ENCODE measurements around the gene BCL11A. TPM values are rescaled to one million over a fixed set of nuclear protein-coding genes. Genes with fewer than 3 reads are reported as not detected.

The BCL11A gene
- total RNA-seq, 2 experiments from 2014 or later, result 2.3 to 3.3 TPM

- DNase-seq (peak in 2 of 14 experiments; percentile 27 to 51), ATAC-seq (ENCODE audit: poor library complexity) (no peak)
- Histone ChIP-seq H3K4me1 (ENCODE audit: insufficient read depth, low read length) (no peaks in the 10 kb centered on the region), H3K4me3 (ENCODE audit: low read length) (no peak overlapping the region), H3K27ac (ENCODE audit: low read depth in 1 of 2, low read length in 2 of 2) (no peak overlapping the region), H3K27me3 (ENCODE audit: control insufficient read depth in 1 of 2, insufficient read depth in 2 of 2, low read length in 2 of 2) (no peaks in the 10 kb centered on the region), H3K9me3 (ENCODE audit: control insufficient read depth in 1 of 2, insufficient read depth in 1 of 2, low read length in 2 of 2) (peaks cover 0 to 4% of the 10 kb centered on the region in 2 experiments), H3K36me3 (ENCODE audit: insufficient read depth, low read length) (no peaks in the 10 kb centered on the region)
- no peaks in the 10 kb centered on the region for H3K9me3 Mint-ChIP-seq
- H3K4me3 Mint-ChIP-seq, result no peak overlapping the region
- peaks cover 5% of the 10 kb centered on the region for H3K4me1 Mint-ChIP-seq (ENCODE audit: low read depth)
- POLR2A ChIA-PET, result no interaction called here
- TF ChIP-seq CTCF (IDR thresholded peaks at IDR 0.05), result no peak
- no peak overlapping the region for H3K27ac Mint-ChIP-seq
- CTCF ChIA-PET, result no interaction called here
- intact Hi-C loops (cut with DNase I, micrococcal nuclease), result no loop called here
- H3K27me3 Mint-ChIP-seq, result no peaks in the 10 kb centered on the region
- no peaks in the 10 kb centered on the region for H3K36me3 Mint-ChIP-seq (ENCODE audit: low read depth)
Observed at GRCh38 chr2:60416221-60417008, 137.0 kb downstream of the BCL11A start.

GRCh38 chr2:60415814-60416213 is 137.6 kb downstream of the BCL11A start:
- Mint-ChIP-seq H3K9me3 (no peaks in the 10 kb centered on the region), H3K27ac (no peak overlapping the region), H3K27me3 (no peaks in the 10 kb centered on the region), H3K36me3 (ENCODE audit: low read depth) (no peaks in the 10 kb centered on the region), H3K4me3 (no peak overlapping the region), H3K4me1 (ENCODE audit: low read depth) (peaks cover 6% of the 10 kb centered on the region)
- Histone ChIP-seq H3K36me3 (ENCODE audit: insufficient read depth, low read length) (no peaks in the 10 kb centered on the region), H3K9me3 (ENCODE audit: control insufficient read depth in 1 of 2, insufficient read depth in 1 of 2, low read length in 2 of 2) (peaks cover 0 to 4% of the 10 kb centered on the region in 2 experiments), H3K4me1 (ENCODE audit: insufficient read depth, low read length) (no peaks in the 10 kb centered on the region), H3K27ac (ENCODE audit: low read depth in 1 of 2, low read length in 2 of 2) (no peak overlapping the region), H3K4me3 (ENCODE audit: low read length) (no peak overlapping the region), H3K27me3 (ENCODE audit: control insufficient read depth in 1 of 2, insufficient read depth in 2 of 2, low read length in 2 of 2) (no peaks in the 10 kb centered on the region)
- TF ChIP-seq CTCF (IDR thresholded peaks at IDR 0.05), result no peak
- DNase-seq, result no peak
- intact Hi-C loops (cut with DNase I, micrococcal nuclease), result no loop called here
- ChIA-PET POLR2A (no interaction called here), CTCF (no interaction called here)
- ATAC-seq (ENCODE audit: poor library complexity), result no peak

GRCh38 chr2:60414495-60415138 is 138.8 kb downstream of the BCL11A start:
- ATAC-seq (ENCODE audit: poor library complexity) (no peak), DNase-seq (no peak)
- Histone ChIP-seq H3K9me3 (ENCODE audit: control insufficient read depth in 1 of 2, insufficient read depth in 1 of 2, low read length in 2 of 2) (peaks cover 0 to 4% of the 10 kb centered on the region in 2 experiments), H3K27ac (ENCODE audit: low read depth in 1 of 2, low read length in 2 of 2) (no peak overlapping the region), H3K4me3 (ENCODE audit: low read length) (no peak overlapping the region), H3K27me3 (ENCODE audit: control insufficient read depth in 1 of 2, insufficient read depth in 2 of 2, low read length in 2 of 2) (no peaks in the 10 kb centered on the region), H3K4me1 (ENCODE audit: insufficient read depth, low read length) (no peaks in the 10 kb centered on the region), H3K36me3 (ENCODE audit: insufficient read depth, low read length) (no peaks in the 10 kb centered on the region)
- no peak for TF ChIP-seq CTCF (IDR thresholded peaks at IDR 0.05)
- no peak overlapping the region for H3K4me3 Mint-ChIP-seq
- intact Hi-C loops (cut with DNase I, micrococcal nuclease), result no loop called here
- ChIA-PET CTCF (no interaction called here), POLR2A (no interaction called here)
- H3K9me3 Mint-ChIP-seq, result no peaks in the 10 kb centered on the region
- H3K4me1 Mint-ChIP-seq (ENCODE audit: low read depth), result peaks cover 6% of the 10 kb centered on the region
- no peaks in the 10 kb centered on the region for H3K36me3 Mint-ChIP-seq (ENCODE audit: low read depth)
- H3K27ac Mint-ChIP-seq, result no peak overlapping the region
- peaks cover 1% of the 10 kb centered on the region for H3K27me3 Mint-ChIP-seq

Data from CD4-positive, alpha-beta T cell (primary cell).